HEK293 (cell line): Measurements from ENCODE around the gene PLEKHG1.

Experiments used
- CTCF ChIA-PET: fragments of 350-600 bp; formaldehyde crosslinking; extraction: SDS; loops from one replicate; lab custom pipeline; 2021; ENCODE audit warnings: antibody characterized with exemption; lab: Yijun Ruan, JAX
- POLR2A ChIA-PET: fragments of 300-600 bp; formaldehyde crosslinking; extraction: SDS; loops from one replicate; lab custom pipeline; 2020; ENCODE audit warnings: antibody characterized with exemption, inconsistent platforms; lab: Yijun Ruan, JAX
- H3K27ac ChIP-seq: fragments of 200-500 bp; sonication (Bioruptor generic); 2 replicates; pipeline ENCODE4 v1.5.1; 2014; ENCODE audit warnings: low read depth, low read length, control low read depth, inconsistent platforms; ENCODE audit errors: extremely low read depth
- H3K36me3 ChIP-seq, 2 experiments: fragments of 200-500 bp in 1 of 2; sonication (Bioruptor generic) in 1 of 2; 1 replicate in 1 of 2; 2 replicates in 1 of 2; pipeline ENCODE4 v1.5.1; 2014 to 2017; ENCODE audit warnings: inconsistent platforms in 2 of 2, low read length in 2 of 2; ENCODE audit not compliant: control insufficient read depth in 2 of 2, insufficient read depth in 1 of 2
- H3K4me1 ChIP-seq: fragments of 200-500 bp; sonication (Bioruptor generic); 2 replicates; pipeline ENCODE4 v1.5.1; 2014; ENCODE audit warnings: mild to moderate bottlenecking, low read length, inconsistent platforms; ENCODE audit not compliant: control insufficient read depth, insufficient read depth
- H3K4me3 ChIP-seq: 2 replicates; pipeline ENCODE4 v1.5.1; 2011; ENCODE audit warnings: low read depth, mild to moderate bottlenecking, control low read depth, low read length, moderate library complexity
- H3K9me3 ChIP-seq: fragments of 200-500 bp; sonication (Bioruptor generic); 2 replicates; pipeline ENCODE4 v1.5.1; 2014; ENCODE audit warnings: low read depth, low read length, inconsistent platforms; ENCODE audit not compliant: control insufficient read depth, insufficient read depth
- BCL11B ChIP-seq: fragments of 450-650 bp; formaldehyde crosslinking; IDR thresholded peaks from 2 replicates; pipeline ENCODE4 v1.5.1; 2016; ENCODE audit warnings: low read depth, missing biosample characterization, missing genetic modification characterization
- GFI1B ChIP-seq: fragments of 450-650 bp; formaldehyde crosslinking; IDR thresholded peaks from 2 replicates; pipeline ENCODE4 v1.5.1; 2016; ENCODE audit warnings: missing biosample characterization, missing genetic modification characterization
- YY1 ChIP-seq: fragments of 450-650 bp; formaldehyde crosslinking; IDR thresholded peaks from 2 replicates; pipeline ENCODE4 v1.5.1; 2018; ENCODE audit warnings: missing biosample characterization, missing genetic modification characterization
- ZFP37 ChIP-seq: fragments of 450-650 bp; formaldehyde crosslinking; IDR thresholded peaks from 2 replicates; pipeline ENCODE4 v1.5.1; 2016; ENCODE audit warnings: missing biosample characterization, missing genetic modification characterization
- ZFP41 ChIP-seq: fragments of 450-650 bp; formaldehyde crosslinking; IDR thresholded peaks from 2 replicates; pipeline ENCODE4 v1.5.1; 2016; ENCODE audit warnings: missing biosample characterization, missing genetic modification characterization, borderline replicate concordance
- ZNF202 ChIP-seq: fragments of 450-650 bp; formaldehyde crosslinking; IDR thresholded peaks from 2 replicates; pipeline ENCODE4 v1.5.1; 2016; ENCODE audit warnings: missing biosample characterization, missing genetic modification characterization, borderline replicate concordance
- ZNF266 ChIP-seq: fragments of 450-650 bp; formaldehyde crosslinking; IDR thresholded peaks from 2 replicates; pipeline ENCODE4 v1.5.1; 2016; ENCODE audit warnings: missing biosample characterization, missing genetic modification characterization, low read depth
- ZNF426 ChIP-seq: fragments of 450-650 bp; formaldehyde crosslinking; IDR thresholded peaks from 2 replicates; pipeline ENCODE4 v1.5.1; 2017; ENCODE audit warnings: missing biosample characterization, missing genetic modification characterization, mild to moderate bottlenecking, inconsistent platforms, moderate library complexity
- ZNF433 ChIP-seq: fragments of 450-650 bp; formaldehyde crosslinking; IDR thresholded peaks from 2 replicates; pipeline ENCODE4 v1.5.1; 2016; ENCODE audit warnings: missing biosample characterization, missing genetic modification characterization, low read depth
- ZNF510 ChIP-seq: fragments of 450-650 bp; formaldehyde crosslinking; IDR thresholded peaks from 2 replicates; pipeline ENCODE4 v1.5.1; 2018; ENCODE audit warnings: mild to moderate bottlenecking, missing genetic modification characterization, missing biosample characterization; ENCODE audit not compliant: insufficient replicate concordance
- ZNF558 ChIP-seq: fragments of 450-650 bp; formaldehyde crosslinking; IDR thresholded peaks from 2 replicates; pipeline ENCODE4 v1.5.1; 2016; ENCODE audit warnings: missing biosample characterization, missing genetic modification characterization
- ZNF629 ChIP-seq: fragments of 450-650 bp; formaldehyde crosslinking; IDR thresholded peaks from 2 replicates; pipeline ENCODE4 v1.5.1; 2017; ENCODE audit warnings: missing biosample characterization, missing genetic modification characterization
- ZNF670 ChIP-seq: fragments of 450-650 bp; formaldehyde crosslinking; IDR thresholded peaks from 2 replicates; pipeline ENCODE4 v1.5.1; 2016; ENCODE audit warnings: missing biosample characterization, missing genetic modification characterization, low read depth
- ZNF776 ChIP-seq: fragments of 450-650 bp; formaldehyde crosslinking; IDR thresholded peaks from 2 replicates; pipeline ENCODE4 v1.5.0; 2017; ENCODE audit warnings: missing biosample characterization, missing genetic modification characterization, borderline replicate concordance
- TF ChIP-seq, protein P1 (sequence below): fragments of 450-650 bp; formaldehyde crosslinking; IDR thresholded peaks from 2 replicates; pipeline ENCODE4 v1.5.1; 2016; ENCODE audit warnings: missing biosample characterization, missing genetic modification characterization
- TF ChIP-seq, protein P2 (sequence below): fragments of 450-650 bp; formaldehyde crosslinking; IDR thresholded peaks from 2 replicates; pipeline ENCODE4 v1.5.1; 2016; ENCODE audit warnings: missing biosample characterization, missing genetic modification characterization
- TF ChIP-seq, protein P3 (sequence below): fragments of 450-650 bp; formaldehyde crosslinking; IDR thresholded peaks from 2 replicates; pipeline ENCODE4 v1.5.1; 2016; ENCODE audit warnings: missing biosample characterization, missing genetic modification characterization
- TF ChIP-seq, protein P4 (sequence below): fragments of 450-650 bp; formaldehyde crosslinking; IDR thresholded peaks from 2 replicates; pipeline ENCODE4 v1.5.1; 2017; ENCODE audit warnings: missing biosample characterization, missing genetic modification characterization
- TF ChIP-seq, protein P5 (sequence below): fragments of 450-650 bp; formaldehyde crosslinking; IDR thresholded peaks from 2 replicates; pipeline ENCODE4 v1.5.1; 2016; ENCODE audit warnings: missing biosample characterization, missing genetic modification characterization

The PLEKHG1 gene

DNA sequence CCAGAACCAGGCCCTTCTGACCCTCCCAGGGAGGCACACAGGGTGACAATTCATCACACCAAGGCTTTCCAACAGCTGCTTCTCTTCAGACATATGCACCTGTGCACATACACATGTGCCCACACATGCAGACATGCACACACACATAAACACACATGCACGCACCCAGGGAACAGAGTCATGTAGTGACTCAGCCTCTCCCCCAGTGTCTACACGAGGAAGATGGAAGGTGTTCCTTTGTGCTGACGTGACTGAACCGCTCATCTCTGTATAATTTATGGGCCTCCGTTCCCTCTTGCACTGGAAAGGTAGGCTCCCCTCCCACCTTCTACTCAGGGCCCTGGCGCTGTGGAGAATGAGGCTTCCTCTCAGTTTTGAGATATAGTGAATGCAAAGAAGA lies 23.8 kb upstream of the PLEKHG1 start (continued):
- TF ChIP-seq, protein P1, sequence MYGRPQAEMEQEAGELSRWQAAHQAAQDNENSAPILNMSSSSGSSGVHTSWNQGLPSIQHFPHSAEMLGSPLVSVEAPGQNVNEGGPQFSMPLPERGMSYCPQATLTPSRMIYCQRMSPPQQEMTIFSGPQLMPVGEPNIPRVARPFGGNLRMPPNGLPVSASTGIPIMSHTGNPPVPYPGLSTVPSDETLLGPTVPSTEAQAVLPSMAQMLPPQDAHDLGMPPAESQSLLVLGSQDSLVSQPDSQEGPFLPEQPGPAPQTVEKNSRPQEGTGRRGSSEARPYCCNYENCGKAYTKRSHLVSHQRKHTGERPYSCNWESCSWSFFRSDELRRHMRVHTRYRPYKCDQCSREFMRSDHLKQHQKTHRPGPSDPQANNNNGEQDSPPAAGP (tag by site-specific recombination) = no peak

DNA sequence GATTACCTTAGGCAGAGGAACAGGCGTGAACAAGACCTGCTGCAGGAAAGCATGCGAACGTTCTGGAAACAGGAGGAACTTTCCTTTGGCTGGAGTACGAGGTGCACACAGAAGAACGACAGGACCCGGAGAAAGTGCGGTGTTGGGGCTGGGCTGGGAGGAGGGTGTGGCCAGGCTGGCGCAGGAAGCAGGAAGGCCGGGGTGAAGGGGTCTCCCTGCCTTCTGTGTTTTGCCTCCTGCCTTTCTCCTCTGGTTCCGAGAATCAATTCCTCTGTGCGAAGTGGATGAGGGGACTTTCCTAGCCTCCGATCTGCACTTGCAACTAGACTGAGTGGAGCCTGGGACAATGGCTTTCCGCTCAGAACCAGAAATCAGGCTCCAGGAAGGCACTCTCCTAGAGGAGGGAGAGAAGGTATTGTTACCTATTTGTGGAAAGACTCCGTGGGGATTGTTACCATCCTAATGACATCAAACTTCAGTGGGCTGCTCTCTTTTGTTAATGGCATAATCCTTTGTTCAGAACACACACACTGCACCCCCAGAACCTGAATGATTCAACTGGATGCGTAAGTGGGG lies 22.9 kb upstream of the PLEKHG1 start:
- Histone ChIP-seq H3K36me3 (no peaks in the 10 kb centered on the region), H3K27ac (no peak overlapping the region), H3K4me3 (no peak overlapping the region), H3K4me1 (no peaks in the 10 kb centered on the region), H3K9me3 (no peaks in the 10 kb centered on the region)
- CTCF ChIA-PET = no interaction called here
- TF ChIP-seq BCL11B (no peak), ZNF510 (no peak), ZNF266 (tag by site-specific recombination) (no peak), ZNF202 (tag by site-specific recombination) (no peak), YY1 (tag by site-specific recombination) (no peak), ZNF426 (no peak), ZNF629 (tag by site-specific recombination) (no peak), GFI1B (tag by site-specific recombination) (no peak), ZNF558 (tag by site-specific recombination) (no peak), ZFP41 (no peak), ZNF670 (tag by site-specific recombination) (no peak), ZNF776 (no peak), ZFP37 (tag by site-specific recombination) (no peak), ZNF433 (tag by site-specific recombination) (no peak)
- TF ChIP-seq, protein P2, sequence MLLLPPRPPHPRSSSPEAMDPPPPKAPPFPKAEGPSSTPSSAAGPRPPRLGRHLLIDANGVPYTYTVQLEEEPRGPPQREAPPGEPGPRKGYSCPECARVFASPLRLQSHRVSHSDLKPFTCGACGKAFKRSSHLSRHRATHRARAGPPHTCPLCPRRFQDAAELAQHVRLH = no peak
- TF ChIP-seq, protein P3, sequence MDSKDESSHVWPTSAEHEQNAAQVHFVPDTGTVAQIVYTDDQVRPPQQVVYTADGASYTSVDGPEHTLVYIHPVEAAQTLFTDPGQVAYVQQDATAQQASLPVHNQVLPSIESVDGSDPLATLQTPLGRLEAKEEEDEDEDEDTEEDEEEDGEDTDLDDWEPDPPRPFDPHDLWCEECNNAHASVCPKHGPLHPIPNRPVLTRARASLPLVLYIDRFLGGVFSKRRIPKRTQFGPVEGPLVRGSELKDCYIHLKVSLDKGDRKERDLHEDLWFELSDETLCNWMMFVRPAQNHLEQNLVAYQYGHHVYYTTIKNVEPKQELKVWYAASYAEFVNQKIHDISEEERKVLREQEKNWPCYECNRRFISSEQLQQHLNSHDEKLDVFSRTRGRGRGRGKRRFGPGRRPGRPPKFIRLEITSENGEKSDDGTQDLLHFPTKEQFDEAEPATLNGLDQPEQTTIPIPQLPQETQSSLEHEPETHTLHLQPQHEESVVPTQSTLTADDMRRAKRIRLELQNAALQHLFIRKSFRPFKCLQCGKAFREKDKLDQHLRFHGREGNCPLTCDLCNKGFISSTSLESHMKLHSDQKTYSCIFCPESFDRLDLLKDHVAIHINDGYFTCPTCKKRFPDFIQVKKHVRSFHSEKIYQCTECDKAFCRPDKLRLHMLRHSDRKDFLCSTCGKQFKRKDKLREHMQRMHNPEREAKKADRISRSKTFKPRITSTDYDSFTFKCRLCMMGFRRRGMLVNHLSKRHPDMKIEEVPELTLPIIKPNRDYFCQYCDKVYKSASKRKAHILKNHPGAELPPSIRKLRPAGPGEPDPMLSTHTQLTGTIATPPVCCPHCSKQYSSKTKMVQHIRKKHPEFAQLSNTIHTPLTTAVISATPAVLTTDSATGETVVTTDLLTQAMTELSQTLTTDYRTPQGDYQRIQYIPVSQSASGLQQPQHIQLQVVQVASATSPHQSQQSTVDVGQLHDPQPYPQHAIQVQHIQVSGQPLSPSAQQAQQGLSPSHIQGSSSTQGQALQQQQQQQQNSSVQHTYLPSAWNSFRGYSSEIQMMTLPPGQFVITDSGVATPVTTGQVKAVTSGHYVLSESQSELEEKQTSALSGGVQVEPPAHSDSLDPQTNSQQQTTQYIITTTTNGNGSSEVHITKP (tag by site-specific recombination) = no peak
- TF ChIP-seq, protein P4, sequence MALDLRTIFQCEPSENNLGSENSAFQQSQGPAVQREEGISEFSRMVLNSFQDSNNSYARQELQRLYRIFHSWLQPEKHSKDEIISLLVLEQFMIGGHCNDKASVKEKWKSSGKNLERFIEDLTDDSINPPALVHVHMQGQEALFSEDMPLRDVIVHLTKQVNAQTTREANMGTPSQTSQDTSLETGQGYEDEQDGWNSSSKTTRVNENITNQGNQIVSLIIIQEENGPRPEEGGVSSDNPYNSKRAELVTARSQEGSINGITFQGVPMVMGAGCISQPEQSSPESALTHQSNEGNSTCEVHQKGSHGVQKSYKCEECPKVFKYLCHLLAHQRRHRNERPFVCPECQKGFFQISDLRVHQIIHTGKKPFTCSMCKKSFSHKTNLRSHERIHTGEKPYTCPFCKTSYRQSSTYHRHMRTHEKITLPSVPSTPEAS (tag by site-specific recombination) = no peak
- TF ChIP-seq, protein P5, sequence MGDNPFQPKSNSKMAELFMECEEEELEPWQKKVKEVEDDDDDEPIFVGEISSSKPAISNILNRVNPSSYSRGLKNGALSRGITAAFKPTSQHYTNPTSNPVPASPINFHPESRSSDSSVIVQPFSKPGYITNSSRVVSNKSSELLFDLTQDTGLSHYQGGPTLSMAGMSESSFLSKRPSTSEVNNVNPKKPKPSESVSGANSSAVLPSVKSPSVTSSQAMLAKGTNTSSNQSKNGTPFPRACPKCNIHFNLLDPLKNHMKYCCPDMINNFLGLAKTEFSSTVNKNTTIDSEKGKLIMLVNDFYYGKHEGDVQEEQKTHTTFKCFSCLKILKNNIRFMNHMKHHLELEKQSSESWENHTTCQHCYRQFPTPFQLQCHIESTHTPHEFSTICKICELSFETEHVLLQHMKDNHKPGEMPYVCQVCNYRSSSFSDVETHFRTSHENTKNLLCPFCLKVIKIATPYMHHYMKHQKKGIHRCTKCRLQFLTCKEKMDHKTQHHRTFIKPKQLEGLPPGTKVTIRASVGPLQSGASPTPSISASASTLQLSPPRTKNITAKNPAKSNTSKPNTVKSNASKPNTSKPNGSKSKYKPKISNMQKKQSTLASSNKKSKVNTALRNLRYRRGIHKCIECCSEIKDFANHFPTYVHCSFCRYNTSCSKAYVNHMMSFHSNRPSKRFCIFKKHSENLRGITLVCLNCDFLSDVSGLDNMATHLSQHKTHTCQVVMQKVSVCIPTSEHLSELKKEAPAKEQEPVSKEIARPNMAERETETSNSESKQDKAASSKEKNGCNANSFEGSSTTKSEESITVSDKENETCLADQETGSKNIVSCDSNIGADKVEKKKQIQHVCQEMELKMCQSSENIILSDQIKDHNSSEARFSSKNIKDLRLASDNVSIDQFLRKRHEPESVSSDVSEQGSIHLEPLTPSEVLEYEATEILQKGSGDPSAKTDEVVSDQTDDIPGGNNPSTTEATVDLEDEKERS (tag by site-specific recombination) = no peak
- POLR2A ChIA-PET = interaction anchor here (1.1 kb wide), 1 partner anchor 24 kb away, joined by 3 read pairs; no protein-coding TSS in a partner anchor
